Stomach (tissue), 9 donors: ENCODE data around the gene PRICKLE2. TPM values are rescaled to one million over a fixed set of nuclear protein-coding genes. Genes with fewer than 3 reads are reported as not detected.
A peak's percentile ranks its signal among the peaks of the same experiment; 100 is the strongest.

Source experiments
- DNase-seq, 2 donors: peaks; one replicate each; pipeline versions ENCODE4 v3.0.0 to v3.0.0-alpha.2; 2013 to 2019
- H3K27ac ChIP-seq, 5 donors: fragments of 200-600 bp in 4 of 5; sonication (generic) in 4 of 5; one replicate each; pipeline ENCODE4 v1.5.1; 2013 to 2019; ENCODE audit warnings: mild to moderate bottlenecking in 1 of 5, moderate library complexity in 1 of 5
- H3K27me3 ChIP-seq, 3 donors: fragments of 200-600 bp; sonication (generic); one replicate each; pipeline ENCODE4 v1.5.1; 2017 to 2019; ENCODE audit warnings: mixed run types in 1 of 3
- H3K36me3 ChIP-seq, 4 donors: fragments of 200-600 bp; sonication (generic); 1 replicate in 3 of 4; 2 replicates in 1 of 4; pipeline ENCODE4 v1.5.1; 2016 to 2019
- H3K4me1 ChIP-seq, 4 donors: fragments of 200-600 bp; sonication (generic); one replicate each; pipeline ENCODE4 v1.5.1; 2016 to 2019
- H3K4me3 ChIP-seq, 4 donors: fragments of 200-600 bp; sonication (generic) in 3 of 4; one replicate each; pipeline ENCODE4 v1.5.1; 2016 to 2019; ENCODE audit warnings: mild to moderate bottlenecking in 1 of 4
- H3K9me3 ChIP-seq, 4 donors: fragments of 200-600 bp; sonication (generic); one replicate each; pipeline ENCODE4 v1.5.1; 2016 to 2019
- CTCF ChIP-seq, 7 experiments: fragments of 450-650 bp in 4 of 7; fragments of 200-600 bp in 3 of 7; sonication (generic) in 3 of 7; IDR thresholded peaks; one replicate each; pipeline ENCODE4 v1.5.1; 2016 to 2019; ENCODE audit warnings: antibody characterized with exemption in 7 of 7, control low read depth in 2 of 7, mild to moderate bottlenecking in 1 of 7
- EP300 ChIP-seq: sonication (generic); formaldehyde crosslinking; IDR thresholded peaks from one replicate; pipeline ENCODE4 v1.6.1; 2017; ENCODE audit warnings: antibody characterized with exemption
- POLR2A ChIP-seq, 4 donors: fragments of 450-650 bp; IDR thresholded peaks; one replicate each; pipeline ENCODE4 v1.6.1; 2016; ENCODE audit warnings: antibody characterized with exemption in 4 of 4, control low read depth in 2 of 4, mild to moderate bottlenecking in 1 of 4, moderate library complexity in 1 of 4
- POLR2AphosphoS5 ChIP-seq, 3 donors: sonication (generic); formaldehyde crosslinking; IDR thresholded peaks; one replicate each; pipeline ENCODE4 v1.6.1; 2016; ENCODE audit warnings: antibody characterized with exemption in 3 of 3
- WGBS, 5 donors: extraction: QIAGEN DNeasy Blood & Tissue Kit in 3 of 5; methylation state at CpG; one replicate each; pipeline versions ENCODE4 v1.1.5 to v1.1.7; 2013 to 2018; 5-methylcytosine and 5-hydroxymethylcytosine counted together
- intact Hi-C: fragments of 100-400 bp; cut with DNase I; formaldehyde crosslinking; loops from one replicate; pipeline ENCODE4 v1.15.1; 2023; ENCODE audit warnings: low total_unique reads
- polyA plus RNA-seq, 3 donors: library from polyadenylated mRNA; stranded (reverse); fragments of 200-250 nt; gene quantifications; one replicate each; pipeline ENCODE4 v1.2.3, GENCODE V29; 2013
- total RNA-seq, 5 donors: library from RNA; depleted of rRNA; stranded (reverse); fragments of >200 nt; gene quantifications; one replicate each; pipeline versions ENCODE4 v1.1.0 to v1.2.3, GENCODE V29; 2014 to 2016
- donor health status: healthy with polysubstance abuse.
- donor health status: Bipolar disorder and iron deficiency.
- donor health status: healthy.

Gene PRICKLE2
- total and polyA plus RNA-seq, 8 donors, result 3.7 to 59.1 (median 21.0) TPM

- H3K4me3 ChIP-seq, result no peak overlapping the region
- H3K27ac ChIP-seq, result peak overlapping the region in 4 of 5 donors; percentile 38 to 89 (median 66)
- WGBS, 5 donors, result 71 to 92% (median 89%) methylated on average over 3 of the region's 3 CpGs
- no peaks in the 10 kb centered on the region for H3K27me3 ChIP-seq
- no peak for TF ChIP-seq POLR2AphosphoS5 (IDR thresholded peaks at IDR 0.05)
- TF ChIP-seq POLR2A (IDR thresholded peaks at IDR 0.05), result no peak
- no peak for TF ChIP-seq CTCF (IDR thresholded peaks at IDR 0.05)
- TF ChIP-seq EP300, result no peak
- H3K36me3 ChIP-seq, result no peaks in the 10 kb centered on the region
- H3K9me3 ChIP-seq, result no peaks in the 10 kb centered on the region
- intact Hi-C loops, result no loop called here
- DNase-seq, result no peak
- H3K4me1 ChIP-seq, result peaks cover 27 to 91% (median 60%) of the 10 kb centered on the region in 4 donors
Observed at GRCh38 chr3:64222501-64223111, 2.7 kb downstream of the PRICKLE2 start.

- H3K27me3 ChIP-seq, result no peaks in the 10 kb centered on the region
- peaks cover 33 to 95% (median 62%) of the 10 kb centered on the region in 4 donors for H3K4me1 ChIP-seq
- peak overlapping the region in 4 of 5 donors; percentile 56 to 89 (median 74) for H3K27ac ChIP-seq
- intact Hi-C loops, result no loop called here
- no peak for TF ChIP-seq EP300
- 72 to 87% (median 80%) methylated on average over 6 of the region's 6 CpGs for whole genome bisulfite sequencing, 5 donors
- no peaks in the 10 kb centered on the region for H3K9me3 ChIP-seq
- no peak for DNase-seq
- H3K4me3 ChIP-seq, result no peak overlapping the region
- no peaks in the 10 kb centered on the region for H3K36me3 ChIP-seq
Observed at GRCh38 chr3:64221571-64222257, 3.6 kb downstream of the PRICKLE2 start.

- Histone ChIP-seq H3K36me3 (no peaks in the 10 kb centered on the region), H3K27ac (peak overlapping the region in 4 of 5 donors; percentile 56 to 89 (median 74)), H3K4me3 (no peak overlapping the region), H3K4me1 (peaks cover 25 to 94% (median 57%) of the 10 kb centered on the region in 4 donors), H3K9me3 (no peaks in the 10 kb centered on the region), H3K27me3 (no peaks in the 10 kb centered on the region)
- TF ChIP-seq POLR2AphosphoS5 (IDR thresholded peaks at IDR 0.05), result no peak
- no peak for TF ChIP-seq POLR2A (IDR thresholded peaks at IDR 0.05)
- no peak for TF ChIP-seq EP300
- TF ChIP-seq CTCF (IDR thresholded peaks at IDR 0.05), result no peak
- intact Hi-C loops, result no loop called here
- WGBS, 5 donors, result 21 to 37% (median 30%) methylated on average over 8 of the region's 8 CpGs
- peak in 1 of 2 donors; percentile 59 for DNase-seq
Observed at GRCh38 chr3:64220161-64220914, 4.9 kb downstream of the PRICKLE2 start.

GRCh38 chr3:64218746-64219145 lies 6.5 kb downstream of the PRICKLE2 start:
- Histone ChIP-seq H3K9me3 (no peaks in the 10 kb centered on the region), H3K36me3 (no peaks in the 10 kb centered on the region), H3K4me1 (peaks cover 26 to 95% (median 67%) of the 10 kb centered on the region in 4 donors), H3K27me3 (no peaks in the 10 kb centered on the region), H3K27ac (peak overlapping the region in 3 of 5 donors; percentile 70 to 89 (median 77)), H3K4me3 (no peak overlapping the region)
- intact Hi-C loops, result no loop called here
- no peak for DNase-seq
- 43 to 63% (median 54%) methylated on average over 4 of the region's 4 CpGs for WGBS, 5 donors
- no peak for TF ChIP-seq EP300
- no peak for TF ChIP-seq POLR2AphosphoS5 (IDR thresholded peaks at IDR 0.05)
- no peak for TF ChIP-seq POLR2A (IDR thresholded peaks at IDR 0.05)
- no peak for TF ChIP-seq CTCF (IDR thresholded peaks at IDR 0.05)
